PFSK-1 (cell line): ENCODE results near the gene ABCD1.

Source experiments
- FOXP2 ChIP-seq: optimal IDR thresholded peaks from 2 replicates; pipeline ENCODE3; 2011; ENCODE audit warnings: borderline replicate concordance, control low read depth, inconsistent platforms; ENCODE audit not compliant: insufficient read depth; ENCODE audit errors: extremely low read length, extremely low read depth
- POLR2AphosphoS5 ChIP-seq: IDR thresholded peaks from 2 replicates; pipeline ENCODE4 v1.6.1; 2012; ENCODE audit warnings: low read depth, mild to moderate bottlenecking, control low read depth, low read length, moderate library complexity
- SIN3A ChIP-seq: IDR thresholded peaks from 2 replicates; pipeline ENCODE4 v1.6.1; 2012; ENCODE audit warnings: mild to moderate bottlenecking, low read length, moderate library complexity, borderline replicate concordance; ENCODE audit not compliant: insufficient read depth
- TAF1 ChIP-seq: IDR thresholded peaks from 2 replicates; pipeline ENCODE4 v1.6.1; 2012; ENCODE audit warnings: low read length, control low read depth, borderline replicate concordance; ENCODE audit not compliant: insufficient read depth
- TF ChIP-seq, protein P1 (sequence below), 2 experiments: IDR thresholded peaks; 2 replicates each; pipeline versions ENCODE4 v1.6.1 to v1.8.0; 2011 to 2012; ENCODE audit warnings: low read depth in 2 of 2, low read length in 2 of 2, control low read depth in 1 of 2, inconsistent platforms in 1 of 2, mild to moderate bottlenecking in 1 of 2, moderate library complexity in 1 of 2; ENCODE audit not compliant: insufficient read depth in 1 of 2

The ABCD1 gene

DNA sequence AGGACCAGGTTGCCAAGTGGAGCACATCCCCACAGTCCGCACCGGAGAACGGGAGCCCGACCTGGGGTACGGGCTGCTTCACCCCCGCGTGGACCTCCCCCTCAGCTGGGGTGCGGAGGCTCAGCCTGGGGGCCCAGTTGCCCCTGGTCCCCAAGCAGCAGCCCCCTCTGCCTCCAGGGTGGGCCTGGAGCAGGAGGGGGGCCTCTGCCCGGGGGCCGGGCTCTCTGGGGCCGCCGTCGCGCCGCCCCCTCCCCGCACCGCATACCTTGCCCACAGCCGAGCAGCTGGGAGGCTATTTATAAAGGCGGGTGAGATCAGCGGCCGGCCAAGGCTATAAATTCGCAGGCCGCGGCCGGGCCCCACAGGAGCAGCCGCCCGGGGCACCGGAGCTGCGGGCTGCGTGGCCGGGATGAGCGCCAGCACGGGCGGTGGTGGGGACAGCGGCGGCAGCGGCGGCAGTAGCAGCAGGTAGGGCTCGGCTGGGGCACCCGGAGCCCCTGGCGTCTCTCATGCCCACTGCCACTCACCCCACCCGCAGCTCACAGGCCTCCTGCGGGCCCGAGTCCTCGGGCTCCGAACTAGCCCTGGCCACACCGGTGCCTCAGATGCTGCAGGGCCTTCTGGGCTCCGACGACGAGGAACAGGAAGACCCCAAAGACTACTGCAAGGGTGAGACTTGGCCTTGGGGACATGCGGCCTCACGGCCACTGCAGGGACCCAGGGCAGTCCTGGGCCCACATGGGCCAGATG, 56.2 kb downstream of the ABCD1 start, which contains the start of gene SRPK3:
Gene SRPK3 (plus strand): TSS at position 364 of the 750 bp plus-strand sequence. CDS start 46 bp downstream, at position 410.
- TF ChIP-seq POLR2AphosphoS5: no peak
- no peak for TF ChIP-seq TAF1
- TF ChIP-seq, protein P1, sequence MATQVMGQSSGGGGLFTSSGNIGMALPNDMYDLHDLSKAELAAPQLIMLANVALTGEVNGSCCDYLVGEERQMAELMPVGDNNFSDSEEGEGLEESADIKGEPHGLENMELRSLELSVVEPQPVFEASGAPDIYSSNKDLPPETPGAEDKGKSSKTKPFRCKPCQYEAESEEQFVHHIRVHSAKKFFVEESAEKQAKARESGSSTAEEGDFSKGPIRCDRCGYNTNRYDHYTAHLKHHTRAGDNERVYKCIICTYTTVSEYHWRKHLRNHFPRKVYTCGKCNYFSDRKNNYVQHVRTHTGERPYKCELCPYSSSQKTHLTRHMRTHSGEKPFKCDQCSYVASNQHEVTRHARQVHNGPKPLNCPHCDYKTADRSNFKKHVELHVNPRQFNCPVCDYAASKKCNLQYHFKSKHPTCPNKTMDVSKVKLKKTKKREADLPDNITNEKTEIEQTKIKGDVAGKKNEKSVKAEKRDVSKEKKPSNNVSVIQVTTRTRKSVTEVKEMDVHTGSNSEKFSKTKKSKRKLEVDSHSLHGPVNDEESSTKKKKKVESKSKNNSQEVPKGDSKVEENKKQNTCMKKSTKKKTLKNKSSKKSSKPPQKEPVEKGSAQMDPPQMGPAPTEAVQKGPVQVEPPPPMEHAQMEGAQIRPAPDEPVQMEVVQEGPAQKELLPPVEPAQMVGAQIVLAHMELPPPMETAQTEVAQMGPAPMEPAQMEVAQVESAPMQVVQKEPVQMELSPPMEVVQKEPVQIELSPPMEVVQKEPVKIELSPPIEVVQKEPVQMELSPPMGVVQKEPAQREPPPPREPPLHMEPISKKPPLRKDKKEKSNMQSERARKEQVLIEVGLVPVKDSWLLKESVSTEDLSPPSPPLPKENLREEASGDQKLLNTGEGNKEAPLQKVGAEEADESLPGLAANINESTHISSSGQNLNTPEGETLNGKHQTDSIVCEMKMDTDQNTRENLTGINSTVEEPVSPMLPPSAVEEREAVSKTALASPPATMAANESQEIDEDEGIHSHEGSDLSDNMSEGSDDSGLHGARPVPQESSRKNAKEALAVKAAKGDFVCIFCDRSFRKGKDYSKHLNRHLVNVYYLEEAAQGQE (IDR thresholded peaks at IDR 0.05; ENCODE audit: insufficient read depth in 1 of 2, low read depth in 2 of 2, low read length in 2 of 2): no peak
- no peak for TF ChIP-seq FOXP2
- TF ChIP-seq SIN3A: no peak

DNA sequence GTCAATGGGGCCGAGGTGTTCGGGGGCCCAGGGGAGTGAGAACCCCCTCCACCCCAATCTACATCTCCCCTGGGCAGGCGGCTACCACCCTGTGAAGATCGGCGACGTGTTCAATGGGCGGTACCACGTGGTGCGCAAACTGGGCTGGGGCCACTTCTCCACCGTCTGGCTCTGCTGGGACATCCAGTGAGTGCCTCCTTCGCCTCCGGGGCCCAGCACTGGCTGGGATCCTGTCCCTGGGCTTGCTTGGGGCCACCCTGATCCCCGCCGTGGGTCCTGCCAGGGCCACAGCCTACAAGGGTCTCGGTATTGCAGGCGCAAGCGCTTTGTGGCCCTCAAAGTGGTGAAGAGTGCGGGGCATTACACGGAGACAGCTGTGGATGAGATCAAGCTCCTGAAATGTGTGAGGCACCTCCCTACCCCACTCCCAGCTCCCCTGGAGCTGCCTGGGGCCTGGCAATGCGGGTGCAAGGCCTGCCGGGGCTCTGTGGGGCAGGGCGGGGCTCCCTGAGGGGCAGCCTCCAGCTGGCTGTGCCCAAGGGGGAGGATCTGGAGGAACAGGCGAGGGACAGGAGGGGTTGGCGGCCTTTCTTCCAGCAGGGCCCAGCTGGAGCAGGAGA, 56.9 kb downstream of the ABCD1 start:
- no peak for TF ChIP-seq TAF1
- no peak for TF ChIP-seq FOXP2
- no peak for TF ChIP-seq POLR2AphosphoS5
- no peak for TF ChIP-seq SIN3A
- TF ChIP-seq, protein P1 (IDR thresholded peaks at IDR 0.05; ENCODE audit: insufficient read depth in 1 of 2, low read depth in 2 of 2, low read length in 2 of 2): no peak

DNA sequence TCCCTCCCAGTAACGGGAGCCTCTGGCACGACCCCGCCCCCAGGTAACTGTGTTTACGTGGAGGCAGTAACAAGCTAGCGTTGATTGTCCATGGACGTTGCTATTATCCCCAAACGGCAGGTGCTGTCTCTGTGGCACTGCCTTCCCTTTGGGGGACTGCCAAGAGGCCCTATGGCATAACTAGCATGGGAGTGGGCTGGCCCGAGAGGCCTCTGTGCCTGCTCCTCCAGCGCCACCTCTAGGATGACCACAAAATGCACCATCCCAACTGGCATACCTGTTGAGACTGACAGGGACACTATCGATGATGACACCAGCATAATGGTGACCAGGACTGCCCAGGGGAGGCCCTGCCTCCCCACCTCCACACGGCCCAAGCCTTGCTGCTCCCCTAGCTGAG, 57.7 kb downstream of the ABCD1 start:
- TF ChIP-seq TAF1: no peak
- TF ChIP-seq FOXP2: no peak
- TF ChIP-seq, protein P1 (IDR thresholded peaks at IDR 0.05; ENCODE audit: insufficient read depth in 1 of 2, low read depth in 2 of 2, low read length in 2 of 2): no peak
- TF ChIP-seq SIN3A: no peak
- TF ChIP-seq POLR2AphosphoS5: no peak

DNA sequence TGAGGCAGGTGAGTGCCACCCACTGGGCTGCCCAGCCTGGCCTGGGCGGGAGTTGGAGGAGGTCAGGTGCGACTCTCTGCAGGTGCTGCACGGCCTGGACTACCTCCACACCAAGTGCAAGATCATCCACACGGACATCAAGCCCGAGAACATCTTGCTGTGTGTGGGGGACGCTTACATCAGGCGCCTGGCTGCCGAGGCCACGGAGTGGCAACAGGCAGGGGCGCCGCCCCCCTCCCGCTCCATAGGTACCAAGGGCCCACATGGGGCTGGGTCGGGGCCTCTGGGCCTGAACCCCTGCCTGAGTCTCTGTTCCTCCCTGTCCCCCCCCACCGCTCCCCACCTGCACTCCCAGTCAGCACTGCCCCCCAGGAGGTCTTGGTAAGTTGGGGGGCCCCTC, 58.2 kb downstream of the ABCD1 start:
- TF ChIP-seq, protein P1 (IDR thresholded peaks at IDR 0.05; ENCODE audit: insufficient read depth in 1 of 2, low read depth in 2 of 2, low read length in 2 of 2): no peak
- TF ChIP-seq SIN3A (no peak), FOXP2 (no peak), TAF1 (no peak)
